Endothelial cell of umbilical vein (primary cell): Measurements from ENCODE around the gene MCCC1. TPM values are rescaled to one million over a fixed set of nuclear protein-coding genes. Genes with fewer than 3 reads are reported as not detected.

Experiments
- BruUV-seq: library from RNA; stranded (reverse); fragments of 400-500 nt; replicated peaks from 2 replicates; lab custom pipeline; 2021; lab: Mats Ljungman, UMichigan
- CTCF ChIA-PET: fragments of 300-600, 350-600 bp; sonication (Branson Sonifier 250); formaldehyde crosslinking; loops from one replicate; lab custom pipeline; 2021; ENCODE audit warnings: antibody characterized with exemption, inconsistent platforms; lab: Charles Lee
- POLR2A ChIA-PET: fragments of 300-600, 350-600 bp; sonication (Branson Sonifier 250); formaldehyde crosslinking; loops from one replicate; lab custom pipeline; 2021; ENCODE audit warnings: antibody characterized with exemption, inconsistent platforms; lab: Charles Lee
- DNase-seq: peaks from one replicate; pipeline ENCODE4 v3.0.0-alpha.2; 2011; ENCODE audit warnings: low read depth, low spot score
- FAIRE-seq: peaks from 2 replicates; lab custom pipeline; 2011; peaks lifted over from hg19 to GRCh38; lab: Jason Lieb, UNC
- H2AFZ ChIP-seq: 2 replicates; pipeline ENCODE4 v1.6.0; 2012; ENCODE audit warnings: low read depth, low read length, control low read depth, inconsistent platforms
- H3K27ac ChIP-seq: 2 replicates; pipeline ENCODE4 v1.5.1; 2011; ENCODE audit warnings: low read depth, mild to moderate bottlenecking, control low read depth, low read length, moderate library complexity; ENCODE audit not compliant: insufficient read depth
- H3K27me3 ChIP-seq, 2 experiments: 2 replicates each; pipeline versions ENCODE4 v1.6.0 to v1.6.1; 2011; ENCODE audit warnings: low read length in 2 of 2, mixed read lengths in 1 of 2; ENCODE audit not compliant: control insufficient read depth in 2 of 2, insufficient read depth in 2 of 2
- H3K36me3 ChIP-seq, 2 experiments: 2 replicates in 1 of 2; 3 replicates in 1 of 2; pipeline ENCODE4 v1.5.1; 2011; ENCODE audit warnings: low read length in 2 of 2, mild to moderate bottlenecking in 1 of 2, moderate library complexity in 1 of 2; ENCODE audit not compliant: control insufficient read depth in 2 of 2, insufficient read depth in 2 of 2; ENCODE audit errors: extremely low read depth in 1 of 2
- H3K4me1 ChIP-seq: 3 replicates; pipeline ENCODE4 v1.5.1; 2011; ENCODE audit warnings: mild to moderate bottlenecking, low read length; ENCODE audit not compliant: control insufficient read depth, insufficient read depth; ENCODE audit errors: extremely low read depth
- H3K4me2 ChIP-seq: 2 replicates; pipeline ENCODE4 v1.6.1; 2011; ENCODE audit warnings: low read length, control low read depth, mixed read lengths; ENCODE audit not compliant: insufficient read depth
- H3K4me3 ChIP-seq, 3 experiments: fragments of 200-600 bp in 1 of 3; sonication (generic), shearing (Covaris generic) in 1 of 3; replicated peaks in 1 of 3; 2 replicates each; pipeline ENCODE4 v1.5.1; 2011 to 2016; ENCODE audit warnings: control low read depth in 3 of 3, low read length in 3 of 3, mild to moderate bottlenecking in 2 of 3, inconsistent platforms in 1 of 3, low read depth in 1 of 3, moderate library complexity in 1 of 3; ENCODE audit not compliant: insufficient read depth in 1 of 3
- H3K79me2 ChIP-seq: 2 replicates; pipeline ENCODE4 v1.6.0; 2012; ENCODE audit warnings: low read length, inconsistent platforms; ENCODE audit not compliant: control insufficient read depth, insufficient read depth
- H3K9ac ChIP-seq: replicated peaks from 2 replicates; pipeline ENCODE3; 2011; ENCODE audit warnings: low read length, control low read depth; ENCODE audit not compliant: insufficient read depth; ENCODE audit errors: extremely low read depth
- H3K9me1 ChIP-seq: replicated peaks from 3 replicates; pipeline ENCODE4 v1.6.0; 2011; ENCODE audit warnings: mild to moderate bottlenecking, low read length; ENCODE audit not compliant: control insufficient read depth, insufficient read depth; ENCODE audit errors: extremely low read depth
- H3K9me3 ChIP-seq: replicated peaks from 2 replicates; pipeline ENCODE4 v1.5.1; 2012; ENCODE audit warnings: low read length, inconsistent platforms; ENCODE audit not compliant: control insufficient read depth, insufficient read depth
- H4K20me1 ChIP-seq: replicated peaks from 2 replicates; pipeline ENCODE3; 2011; ENCODE audit warnings: mild to moderate bottlenecking, low read length; ENCODE audit not compliant: control insufficient read depth, insufficient read depth; ENCODE audit errors: extremely low read depth
- EZH2 ChIP-seq: IDR thresholded peaks from 2 replicates; pipeline ENCODE4 v1.6.1; 2012; ENCODE audit warnings: borderline replicate concordance, low read depth, mild to moderate bottlenecking, moderate library complexity, low read length, inconsistent platforms; ENCODE audit not compliant: severe bottlenecking
- FOS ChIP-seq: IDR thresholded peaks from 2 replicates; pipeline ENCODE4 v1.6.1; 2011; ENCODE audit warnings: mild to moderate bottlenecking, low read length, moderate library complexity, borderline replicate concordance; ENCODE audit not compliant: insufficient read depth
- GATA2 ChIP-seq: IDR thresholded peaks from 2 replicates; pipeline ENCODE4 v1.7.0; 2011; ENCODE audit warnings: low read depth, mild to moderate bottlenecking, moderate library complexity, mixed read lengths, low read length; ENCODE audit not compliant: insufficient read length, insufficient read depth
- JUN ChIP-seq: IDR thresholded peaks from 2 replicates; pipeline ENCODE4 v1.6.1; 2011; ENCODE audit warnings: borderline replicate concordance, low read depth; ENCODE audit not compliant: insufficient read length, insufficient read depth
- MYC ChIP-seq: IDR thresholded peaks from one replicate; pipeline ENCODE4 v1.6.1; 2011; ENCODE audit warnings: mild to moderate bottlenecking, low read depth, low read length
- POLR2A ChIP-seq: IDR thresholded peaks from 2 replicates; pipeline ENCODE4 v1.6.1; 2012; ENCODE audit warnings: low read depth, mild to moderate bottlenecking, control low read depth, low read length
- POLR2AphosphoS5 ChIP-seq: IDR thresholded peaks from 2 replicates; pipeline ENCODE4 v1.6.1; 2012; ENCODE audit warnings: low read depth, mild to moderate bottlenecking, control low read depth, low read length, moderate library complexity; ENCODE audit not compliant: insufficient read depth
- dilution Hi-C: fragments of 300-500 bp; cut with MboI; formaldehyde crosslinking; loops from one replicate; pipeline ENCODE4 v1.15.0; 2019; ENCODE audit warnings: low sequenced_read_pairs; ENCODE audit not compliant: extremely low pct_ligation_motif_present
- intact Hi-C: fragments of 100-400 bp; cut with micrococcal nuclease; formaldehyde crosslinking; loops from one replicate; pipeline ENCODE4 v1.10.0; 2022
- polyA plus RNA-seq, 4 experiments: library from polyadenylated mRNA; depleted of rRNA in 3 of 4; stranded (reverse) in 3 of 4; unstranded in 1 of 4; fragments of >200 nt; gene quantifications; 2 replicates each; pipeline versions ENCODE4 v1.2.1 to v1.2.3, GENCODE V29; 2011 to 2012; ENCODE audit warnings: missing spikeins in 1 of 4
- total RNA-seq: library from RNA; stranded (reverse); gene quantifications from 2 replicates; pipeline ENCODE4 v1.2.3, GENCODE V29; 2021
- TF ChIP-seq, protein P1 (sequence below), 2 donors: IDR thresholded peaks; 1 replicate in 1 of 2; 2 replicates in 1 of 2; pipeline ENCODE4 v1.5.1; 2011; ENCODE audit warnings: low read length in 2 of 2, mild to moderate bottlenecking in 2 of 2, moderate library complexity in 2 of 2, control low read depth in 1 of 2, inconsistent platforms in 1 of 2, low read depth in 1 of 2; ENCODE audit not compliant: insufficient read depth in 1 of 2; ENCODE audit errors: extremely low read depth in 1 of 2
- TF ChIP-seq, protein P2 (sequence below): IDR thresholded peaks from 2 replicates; pipeline ENCODE4 v1.6.1; 2011; ENCODE audit not compliant: insufficient read depth, insufficient read length

The MCCC1 gene
- total and polyA plus RNA-seq, 2 donors (not counting 3 experiments of a cell fraction or from before 2014, with no cell fraction given), result 9.2 to 19.7 TPM

DNA sequence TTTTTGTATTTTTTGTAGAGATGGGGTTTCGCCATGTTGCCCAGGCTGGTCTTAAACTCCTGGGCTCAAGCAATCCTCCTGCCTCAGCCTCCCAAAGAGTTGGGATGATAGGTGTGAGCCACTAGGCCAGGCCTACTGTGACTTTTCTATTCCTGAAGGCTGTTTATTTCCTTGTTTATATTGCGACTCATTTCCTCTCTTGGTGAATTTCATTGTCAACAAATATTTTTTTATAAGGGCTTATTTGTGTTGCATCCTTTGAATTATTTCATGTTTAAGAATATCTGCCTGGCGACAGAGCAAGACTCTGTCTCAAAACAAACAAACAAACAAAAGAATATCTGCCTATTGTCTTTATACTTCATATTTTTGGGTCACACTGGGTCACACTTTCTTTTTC lies 29.4 kb upstream of the MCCC1 start:
- CTCF ChIA-PET, result interaction anchor here (1.7 kb wide), 1 partner anchor 56 kb away, joined by 5 read pairs; no protein-coding TSS in a partner anchor
- Histone ChIP-seq H3K4me3 (no peak overlapping the region), H3K79me2 (no peaks in the 10 kb centered on the region), H3K4me2 (no peak overlapping the region), H4K20me1 (no peaks in the 10 kb centered on the region), H2AFZ (no peak overlapping the region), H3K9ac (no peak overlapping the region), H3K36me3 (no peaks in the 10 kb centered on the region), H3K4me1 (peaks cover 39% of the 10 kb centered on the region), H3K27me3 (no peaks in the 10 kb centered on the region), H3K27ac (peak overlapping the region; percentile 41), H3K9me1 (no peaks in the 10 kb centered on the region), H3K9me3 (no peaks in the 10 kb centered on the region)
- no peak for DNase-seq
- no TSS peak for BruUV-seq
- dilution Hi-C loops (no loop called here), intact Hi-C loops (no loop called here)
- TF ChIP-seq GATA2, result no peak
- TF ChIP-seq, protein P1, sequence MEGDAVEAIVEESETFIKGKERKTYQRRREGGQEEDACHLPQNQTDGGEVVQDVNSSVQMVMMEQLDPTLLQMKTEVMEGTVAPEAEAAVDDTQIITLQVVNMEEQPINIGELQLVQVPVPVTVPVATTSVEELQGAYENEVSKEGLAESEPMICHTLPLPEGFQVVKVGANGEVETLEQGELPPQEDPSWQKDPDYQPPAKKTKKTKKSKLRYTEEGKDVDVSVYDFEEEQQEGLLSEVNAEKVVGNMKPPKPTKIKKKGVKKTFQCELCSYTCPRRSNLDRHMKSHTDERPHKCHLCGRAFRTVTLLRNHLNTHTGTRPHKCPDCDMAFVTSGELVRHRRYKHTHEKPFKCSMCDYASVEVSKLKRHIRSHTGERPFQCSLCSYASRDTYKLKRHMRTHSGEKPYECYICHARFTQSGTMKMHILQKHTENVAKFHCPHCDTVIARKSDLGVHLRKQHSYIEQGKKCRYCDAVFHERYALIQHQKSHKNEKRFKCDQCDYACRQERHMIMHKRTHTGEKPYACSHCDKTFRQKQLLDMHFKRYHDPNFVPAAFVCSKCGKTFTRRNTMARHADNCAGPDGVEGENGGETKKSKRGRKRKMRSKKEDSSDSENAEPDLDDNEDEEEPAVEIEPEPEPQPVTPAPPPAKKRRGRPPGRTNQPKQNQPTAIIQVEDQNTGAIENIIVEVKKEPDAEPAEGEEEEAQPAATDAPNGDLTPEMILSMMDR (IDR thresholded peaks at IDR 0.05; ENCODE audit: extremely low read depth in 1 of 2, insufficient read depth in 1 of 2, low read depth in 1 of 2, low read length in 2 of 2), result no peak
- TF ChIP-seq POLR2AphosphoS5, result no peak
- no peak for TF ChIP-seq MYC
- TF ChIP-seq, protein P2, sequence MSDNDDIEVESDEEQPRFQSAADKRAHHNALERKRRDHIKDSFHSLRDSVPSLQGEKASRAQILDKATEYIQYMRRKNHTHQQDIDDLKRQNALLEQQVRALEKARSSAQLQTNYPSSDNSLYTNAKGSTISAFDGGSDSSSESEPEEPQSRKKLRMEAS, result no peak
- TF ChIP-seq JUN, result peak; percentile 15
- TF ChIP-seq POLR2A, result no peak
- TF ChIP-seq FOS, result peak; percentile 10
- TF ChIP-seq EZH2, result no peak
- POLR2A ChIA-PET, result no interaction called here
- no peak for FAIRE-seq
